Sciatic nerve (tissue), 2 donors: ENCODE measurements around the gene FAM174A. TPM values are rescaled to one million over a fixed set of nuclear protein-coding genes. Genes with fewer than 3 reads are reported as not detected.

ENCODE experiments used
- ATAC-seq: fragments of 200-7000 bp; cut with Tn5 transposase; one replicate; pipeline ENCODE4 v1.9.1; 2020; ENCODE audit warnings: mild to moderate bottlenecking, moderate library complexity
- DNase-seq: peaks from one replicate; pipeline ENCODE4 v3.0.0-alpha.2; 2020; ENCODE audit warnings: low spot score
- intact Hi-C: fragments of 100-400 bp; cut with DNase I; formaldehyde crosslinking; loops from one replicate; pipeline ENCODE4 v1.14.2; 2022
- total RNA-seq: library from RNA; stranded (reverse); fragmentation: NEBNext Ultra II Directional; extraction: Animal tissue kit (Norgen Biotek cat#: 25700); gene quantifications from one replicate; pipeline ENCODE4 v1.2.1, GENCODE V29; 2021
- donor health status: DM: no; HTN: no; CAD: no.
- donor health status: DM: no; HTN: no; CAD: no.

FAM174A gene
- 14.5 TPM for total RNA-seq

DNA sequence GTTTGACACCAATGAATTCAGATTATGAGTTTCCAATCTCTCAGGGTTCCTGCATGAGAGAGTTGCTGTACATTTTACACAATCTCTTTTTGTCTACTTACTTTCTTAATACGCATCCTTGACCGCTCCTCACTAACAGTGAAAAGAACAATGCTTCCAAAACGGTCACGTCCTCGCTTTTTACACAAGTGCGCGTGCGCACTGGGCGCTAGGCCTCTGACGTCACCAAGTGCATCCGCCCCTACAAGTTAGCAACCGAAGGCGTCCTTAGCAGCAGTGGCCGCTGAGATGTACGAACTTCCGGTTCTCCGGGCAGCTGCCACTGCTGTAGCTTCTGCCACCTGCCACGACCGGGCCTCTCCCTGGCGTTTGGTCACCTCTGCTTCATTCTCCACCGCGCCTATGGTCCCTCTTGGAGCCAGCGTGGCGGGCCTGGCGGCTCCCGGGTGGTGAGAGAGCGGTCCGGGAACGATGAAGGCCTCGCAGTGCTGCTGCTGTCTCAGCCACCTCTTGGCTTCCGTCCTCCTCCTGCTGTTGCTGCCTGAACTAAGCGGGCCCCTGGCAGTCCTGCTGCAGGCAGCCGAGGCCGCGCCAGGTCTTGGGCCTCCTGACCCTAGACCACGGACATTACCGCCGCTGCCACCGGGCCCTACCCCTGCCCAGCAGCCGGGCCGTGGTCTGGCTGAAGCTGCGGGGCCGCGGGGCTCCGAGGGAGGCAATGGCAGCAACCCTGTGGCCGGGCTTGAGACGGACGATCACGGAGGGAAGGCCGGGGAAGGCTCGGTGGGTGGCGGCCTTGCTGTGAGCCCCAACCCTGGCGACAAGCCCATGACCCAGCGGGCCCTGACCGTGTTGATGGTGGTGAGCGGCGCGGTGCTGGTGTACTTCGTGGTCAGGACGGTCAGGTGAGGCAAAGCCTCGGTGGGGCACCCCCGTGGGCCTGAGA is at the start of gene FAM174A:
Gene FAM174A (plus strand): TSS at position 315 of the 946 bp plus-strand sequence. CDS start 157 bp downstream, at position 472.
- intact Hi-C loops: no loop called here
- peak; percentile 100 for ATAC-seq
- DNase-seq: peak; percentile 97

DNA sequence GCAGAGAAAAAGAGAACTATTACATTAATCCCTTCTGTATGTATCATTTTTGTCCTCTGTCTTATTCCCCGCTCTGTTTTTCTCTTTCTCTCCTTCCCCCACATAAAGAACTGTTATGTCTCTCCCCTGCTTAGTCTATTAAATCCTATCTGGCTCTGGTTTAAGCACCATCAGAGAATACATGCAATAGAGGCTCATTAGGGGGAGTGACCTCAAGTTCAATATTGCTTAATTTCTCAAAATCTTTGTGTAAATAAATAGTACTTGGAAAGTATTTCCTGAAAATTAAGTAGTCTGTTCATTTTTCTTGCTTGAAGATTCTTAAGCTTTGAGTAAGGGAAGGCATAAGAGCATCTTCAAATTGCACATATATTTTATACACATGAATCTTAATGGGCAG is 41.2 kb upstream of the FAM174A start:
- no peak for ATAC-seq
- no peak for DNase-seq
- intact Hi-C loops: no loop called here

DNA sequence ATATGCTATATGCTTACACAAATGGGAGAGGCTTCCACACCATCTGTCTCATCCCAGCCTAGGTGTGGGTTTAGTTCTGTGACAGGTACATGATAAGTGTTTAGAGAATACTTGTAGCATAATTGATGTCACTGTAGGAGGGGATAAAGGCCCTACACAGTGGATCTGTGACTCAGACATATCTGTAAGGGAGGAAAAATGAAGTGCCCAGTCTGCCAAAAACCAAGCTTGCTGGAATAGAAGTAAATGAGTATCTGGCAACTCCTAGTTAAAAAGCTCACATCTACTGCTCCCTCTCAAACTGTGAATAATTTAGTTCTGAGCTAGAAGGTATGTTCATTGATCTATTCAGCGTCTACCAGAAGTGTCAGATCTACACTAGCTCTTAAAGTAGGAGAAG is 38.9 kb upstream of the FAM174A start:
- intact Hi-C loops: no loop called here
- no peak for DNase-seq
- no peak for ATAC-seq

DNA sequence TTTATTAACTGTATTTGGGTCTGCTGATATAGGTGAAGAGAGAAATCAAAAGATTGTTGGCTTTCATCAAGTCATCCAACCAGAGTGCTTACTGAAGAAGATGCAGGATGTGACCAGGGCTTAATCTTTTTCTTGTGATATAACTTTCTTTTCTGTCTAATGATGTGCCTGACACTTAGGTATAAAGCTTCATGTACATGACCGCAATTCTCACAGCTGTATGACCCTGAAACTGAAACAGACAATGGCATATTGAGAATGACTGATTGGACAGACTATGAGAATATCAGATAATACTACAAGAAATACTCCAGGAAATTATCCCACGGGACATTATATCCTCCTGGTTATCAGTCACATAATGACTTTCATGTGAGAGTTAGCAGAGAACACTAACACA is 32.5 kb upstream of the FAM174A start:
- no peak for ATAC-seq
- intact Hi-C loops: no loop called here

DNA sequence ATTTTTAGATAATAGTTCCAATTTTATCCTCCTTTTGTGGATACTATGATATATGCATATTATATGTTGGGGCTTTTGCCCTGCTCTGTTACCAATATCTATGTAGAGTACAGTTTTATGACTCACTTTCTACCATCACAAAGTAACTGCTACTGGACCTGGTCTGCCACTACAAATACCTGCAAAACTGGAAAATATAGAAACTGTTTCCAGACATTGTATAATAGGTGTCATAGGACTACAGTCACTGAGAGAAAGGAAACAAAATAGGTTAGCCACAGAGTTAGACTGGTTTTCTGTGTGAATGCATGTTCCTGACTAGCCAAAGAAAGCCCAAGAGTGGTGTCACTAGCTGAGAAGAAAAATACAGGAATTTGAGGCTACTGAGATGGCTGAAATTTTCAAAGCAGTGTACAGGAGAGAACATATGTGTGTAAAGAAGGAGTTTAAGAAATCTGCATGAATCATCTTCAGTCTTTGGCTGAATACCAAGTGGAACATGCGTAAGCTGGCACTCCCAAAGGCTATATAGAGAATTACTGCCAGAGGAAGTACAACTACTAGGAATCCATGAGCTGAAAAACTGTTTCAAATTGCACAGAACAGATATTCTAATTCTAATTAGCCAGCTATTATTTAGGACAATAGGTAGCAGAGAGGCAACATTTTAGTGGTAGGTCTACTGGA is 29.0 kb upstream of the FAM174A start:
- no peak for ATAC-seq

More for the DNA sequence above, 32.5 kb upstream of the FAM174A start:
- no peak for DNase-seq

DNA sequence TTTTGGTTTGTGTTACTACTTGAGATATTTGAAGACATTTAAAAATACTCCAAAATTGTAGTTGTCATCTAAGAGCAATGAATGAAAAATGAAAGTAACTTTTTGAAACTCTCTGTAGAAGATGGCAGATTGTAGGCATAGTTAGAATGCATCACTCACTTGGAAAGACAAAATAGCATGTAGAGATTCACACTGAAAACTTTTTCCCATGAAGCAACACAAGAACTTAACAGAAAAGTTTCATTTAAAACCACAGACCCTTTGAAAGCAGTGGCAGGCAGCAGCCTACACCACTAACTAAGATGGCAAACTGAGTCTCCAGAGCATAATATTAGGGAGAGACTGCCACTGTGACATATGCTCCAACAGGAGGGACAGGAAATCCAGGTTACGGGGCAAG is 18.9 kb upstream of the FAM174A start:
- intact Hi-C loops: no loop called here
- ATAC-seq: no peak

More for the DNA sequence above, 29.0 kb upstream of the FAM174A start:
- DNase-seq: no peak
- intact Hi-C loops: no loop called here

DNA sequence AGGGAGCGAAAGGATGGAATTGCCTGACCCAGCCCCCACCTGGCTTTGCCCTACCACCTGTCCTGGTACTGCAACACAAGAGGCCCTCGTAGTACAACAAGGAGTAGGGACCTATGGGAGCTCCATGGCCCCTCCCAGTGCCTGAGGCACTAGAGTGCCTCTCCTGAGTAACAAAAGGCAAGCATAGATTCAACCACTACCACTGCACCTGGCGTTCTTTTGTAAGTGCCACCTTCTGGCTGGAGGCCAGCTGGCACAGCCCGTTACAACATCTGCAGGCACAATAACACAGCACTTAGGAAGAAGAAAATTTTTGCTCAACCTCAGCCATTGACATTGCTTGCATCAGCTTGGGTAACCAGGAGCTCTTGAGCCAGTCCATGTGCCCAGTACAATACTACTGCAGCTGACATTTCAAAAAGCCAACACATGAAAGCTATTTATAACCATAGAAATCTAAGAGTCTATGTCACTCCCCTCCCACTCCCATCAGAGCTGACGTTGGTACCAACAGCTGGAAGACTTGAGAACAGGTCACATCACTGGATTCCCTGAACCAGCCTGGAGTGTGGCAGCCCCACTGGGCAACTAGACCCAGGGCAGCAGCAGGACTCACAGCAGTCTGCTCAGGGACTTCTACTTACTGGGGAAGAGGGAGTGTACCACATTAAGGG is 17.7 kb upstream of the FAM174A start:
- ATAC-seq: no peak
- intact Hi-C loops: no loop called here
- DNase-seq: no peak

More for the DNA sequence above, 18.9 kb upstream of the FAM174A start:
- DNase-seq: no peak

DNA sequence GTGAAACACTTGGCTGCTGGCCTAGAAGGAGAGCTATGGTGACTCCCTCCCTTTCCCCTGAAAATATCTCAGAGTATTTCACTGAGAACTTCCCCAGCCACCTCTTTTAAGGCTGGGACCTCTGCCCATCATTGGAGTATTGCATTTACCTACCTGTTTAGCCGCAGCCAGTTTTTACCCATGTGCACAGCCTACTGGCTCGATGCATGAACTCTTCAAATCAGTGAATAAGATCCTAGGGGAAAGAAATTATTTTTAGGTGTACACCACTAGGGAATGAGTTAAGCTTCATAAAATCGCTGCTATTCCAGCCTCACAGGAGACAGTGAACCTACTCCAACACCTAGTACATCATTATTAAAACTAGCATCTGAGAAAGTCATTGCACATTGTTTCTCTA is 16.8 kb upstream of the FAM174A start:
- DNase-seq (no peak), ATAC-seq (no peak)
- intact Hi-C loops: no loop called here

DNA sequence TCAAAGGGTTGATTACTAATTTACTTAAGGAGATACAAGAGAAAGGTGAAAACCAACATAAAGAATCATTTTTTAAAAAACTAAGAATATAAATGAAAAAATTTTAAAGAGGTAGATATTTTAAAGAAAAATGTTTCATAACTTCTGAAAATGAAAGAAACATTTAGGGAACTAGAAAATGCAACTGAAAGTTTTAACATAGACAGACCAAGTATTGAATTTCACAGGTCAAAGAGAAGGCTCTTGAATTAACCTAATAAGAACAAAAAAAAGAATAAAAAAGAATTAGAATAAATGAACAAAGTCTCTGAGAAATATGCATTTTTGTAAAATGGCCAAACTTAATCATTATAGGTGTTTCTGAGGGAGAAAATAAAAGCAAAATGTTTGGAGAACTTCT is 16.1 kb upstream of the FAM174A start:
- intact Hi-C loops: no loop called here
- DNase-seq (no peak), ATAC-seq (no peak)

DNA sequence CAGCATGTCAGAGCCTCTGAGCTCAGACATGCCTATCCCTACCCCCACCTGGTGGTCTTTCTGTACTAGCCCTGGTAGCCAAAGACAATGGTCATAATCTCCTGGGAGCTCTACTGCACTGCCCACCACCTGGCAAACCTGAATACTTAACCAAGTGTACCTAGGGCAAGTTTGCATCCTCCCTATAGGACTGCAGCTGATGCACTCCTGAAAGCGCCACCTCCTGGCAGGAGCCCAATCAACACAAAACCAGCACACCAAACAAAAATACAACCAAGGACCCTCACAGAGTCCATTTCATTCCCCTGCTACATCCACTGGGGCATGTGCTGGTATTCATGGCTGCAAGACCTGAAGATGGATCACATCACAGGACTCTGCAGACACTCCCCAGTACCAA is 14.8 kb upstream of the FAM174A start:
- intact Hi-C loops: no loop called here
- no peak for ATAC-seq
- DNase-seq: no peak

DNA sequence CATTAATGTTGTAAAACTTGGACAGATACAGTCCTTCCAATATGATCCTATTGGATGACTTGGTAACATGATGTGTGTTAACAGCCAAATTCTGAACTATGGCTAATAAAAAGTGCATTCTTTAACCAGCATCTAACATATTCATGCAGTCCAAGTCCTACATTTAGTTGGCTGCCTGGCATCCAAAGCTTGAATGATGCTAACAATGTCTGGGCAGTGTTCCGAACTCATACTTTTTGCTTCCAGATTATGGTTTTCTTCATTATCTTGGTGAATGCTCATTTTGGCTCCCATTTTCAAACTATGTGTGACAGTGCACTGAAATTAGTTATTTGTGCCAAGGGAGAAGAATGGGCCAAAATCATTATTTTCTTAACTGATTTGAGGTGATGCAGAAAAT is 2.8 kb downstream of the FAM174A start:
- ATAC-seq: no peak
- intact Hi-C loops: no loop called here

DNA sequence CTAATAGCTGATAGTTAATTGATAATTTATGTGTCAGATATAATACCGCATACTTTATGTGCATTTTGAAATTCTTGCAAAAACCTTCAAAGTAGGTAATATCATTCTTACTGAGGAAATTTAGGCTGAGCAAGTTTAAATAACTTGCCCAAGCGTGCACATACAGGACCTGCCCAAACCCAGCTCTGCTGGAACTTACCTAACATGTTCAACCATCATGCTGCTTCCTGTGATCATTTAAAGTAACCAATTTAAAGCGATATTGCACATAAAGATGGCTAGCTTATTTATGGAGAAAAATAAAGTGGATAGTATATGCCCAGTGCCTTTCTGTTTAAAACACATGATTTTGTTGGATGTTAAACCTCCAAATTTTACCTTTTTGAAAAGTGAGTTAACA is 4.3 kb downstream of the FAM174A start:
- intact Hi-C loops: no loop called here
- ATAC-seq: no peak
- DNase-seq: no peak

More for the DNA sequence above, 2.8 kb downstream of the FAM174A start:
- no peak for DNase-seq

DNA sequence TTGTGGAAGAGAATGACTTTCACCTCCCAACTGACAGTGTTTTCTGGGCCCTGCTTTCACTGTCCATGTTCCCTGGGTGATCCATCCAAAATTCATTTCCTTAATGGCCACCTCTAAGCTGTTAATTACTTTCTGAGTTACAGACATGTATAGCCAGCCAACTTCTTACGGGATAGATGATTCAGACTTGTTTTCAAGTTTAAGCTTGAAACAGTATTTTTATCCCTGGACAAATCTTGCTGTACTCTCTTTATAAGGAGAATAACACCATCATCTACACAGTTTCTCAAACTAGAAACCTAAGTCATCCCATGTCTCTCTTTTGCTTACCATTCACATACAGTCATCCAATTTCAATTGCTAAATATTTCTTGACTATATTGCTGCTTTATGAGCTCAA is 6.9 kb downstream of the FAM174A start:
- DNase-seq (no peak), ATAC-seq (no peak)
- intact Hi-C loops: no loop called here

DNA sequence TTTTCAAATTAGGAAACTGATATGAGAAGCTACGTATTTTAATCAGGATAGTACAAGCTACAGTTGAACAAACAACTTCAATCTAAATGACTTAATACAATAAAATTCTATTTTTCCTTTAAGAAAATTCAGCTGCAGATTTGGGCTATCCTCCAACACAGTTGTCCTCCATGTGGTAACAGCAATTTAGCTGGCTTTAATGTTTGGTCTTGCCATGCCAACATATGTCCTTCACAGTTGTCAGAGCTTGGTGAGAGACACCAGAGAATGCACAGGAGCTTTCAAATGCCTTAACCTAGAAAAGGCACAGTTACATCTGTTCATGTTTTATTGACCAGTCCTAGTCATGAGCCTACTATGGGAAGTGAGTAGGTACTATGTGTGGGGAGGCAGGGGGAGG is 10.8 kb downstream of the FAM174A start:
- intact Hi-C loops: no loop called here
- DNase-seq (no peak), ATAC-seq (no peak)

DNA sequence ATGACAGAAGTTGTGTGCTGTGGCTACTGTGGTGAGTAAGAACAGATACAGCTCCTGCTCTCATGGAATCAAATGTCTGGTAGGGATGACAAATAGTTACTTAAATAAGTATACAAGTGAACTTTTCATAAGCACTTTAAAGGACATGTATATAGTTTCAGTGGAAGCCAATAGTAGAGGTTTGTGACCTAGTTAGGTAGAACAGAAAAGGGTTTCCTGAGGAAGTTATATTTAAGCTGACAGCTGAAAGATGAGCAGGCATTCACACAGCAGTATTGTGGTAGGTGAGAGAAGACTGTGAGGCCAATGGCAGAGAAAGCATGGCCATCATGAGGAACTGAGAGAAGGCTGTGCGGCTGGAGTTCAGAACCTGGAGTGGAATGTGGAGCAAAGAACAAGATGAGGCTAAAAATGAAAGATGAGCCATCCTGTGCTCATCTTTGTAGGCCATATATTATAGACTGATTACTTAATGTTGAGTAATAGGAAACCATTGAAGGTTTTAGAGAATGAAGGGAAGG is 15.4 kb downstream of the FAM174A start:
- DNase-seq (no peak), ATAC-seq (no peak)
- intact Hi-C loops: no loop called here

DNA sequence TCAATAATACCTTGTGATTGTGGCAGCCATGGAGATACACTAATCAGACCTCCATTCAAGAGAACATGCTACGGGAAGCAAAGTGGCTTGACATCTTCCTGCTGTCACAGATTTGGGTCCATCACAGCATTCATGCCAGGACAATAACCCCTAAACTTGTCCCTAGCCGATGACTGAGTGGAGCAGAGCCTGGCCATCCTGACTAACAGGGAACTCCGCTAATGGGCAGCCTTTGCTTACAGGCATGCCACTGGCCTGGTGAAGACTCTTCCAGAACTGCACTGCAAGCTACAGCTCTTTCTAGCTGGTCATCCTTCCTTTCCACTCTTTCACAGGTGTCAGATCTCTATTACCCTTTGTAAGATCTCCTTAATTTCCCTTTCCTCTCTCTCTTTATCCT is 16.0 kb downstream of the FAM174A start:
- intact Hi-C loops: no loop called here
- no peak for ATAC-seq

DNA sequence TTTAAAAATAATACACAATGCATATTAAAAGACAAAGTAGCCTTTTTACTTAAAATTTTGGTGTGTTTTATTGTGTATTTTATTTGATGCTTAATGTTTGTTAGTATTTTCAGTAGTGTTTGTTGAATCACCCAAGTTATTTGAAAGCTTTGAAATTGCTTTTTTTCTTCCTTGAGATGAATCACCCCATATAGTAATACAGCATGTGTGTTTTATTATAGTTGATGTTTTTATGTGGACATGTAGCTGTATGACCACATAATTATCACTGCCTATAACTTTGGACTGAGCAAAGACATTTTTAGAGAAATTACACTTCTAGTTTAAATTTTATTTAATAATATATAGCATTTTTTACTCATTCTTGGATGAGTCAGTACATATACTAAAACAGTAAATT is 18.0 kb downstream of the FAM174A start:
- no peak for DNase-seq
- intact Hi-C loops: no loop called here

More for the DNA sequence above, 16.0 kb downstream of the FAM174A start:
- no peak for DNase-seq

DNA sequence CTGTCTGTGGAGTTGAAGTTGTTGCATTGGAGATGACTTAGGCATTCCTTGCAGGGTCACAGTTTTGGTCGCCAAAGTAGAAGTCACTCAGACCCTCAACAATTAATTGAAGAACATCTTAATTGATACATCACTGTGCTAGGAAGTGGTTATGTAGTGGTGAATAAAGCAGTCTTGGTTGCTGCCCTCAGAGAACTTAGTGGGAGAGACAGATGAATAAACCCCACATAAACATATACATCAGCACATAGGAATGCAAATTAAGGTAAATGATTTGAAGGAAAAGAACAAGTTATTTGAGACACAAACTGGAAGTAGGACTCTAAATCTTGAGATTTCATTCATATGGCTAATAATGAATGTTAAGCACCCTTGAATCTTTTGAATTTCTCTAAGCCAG is 25.7 kb downstream of the FAM174A start:
- intact Hi-C loops: no loop called here
- DNase-seq (no peak), ATAC-seq (no peak)

More for the DNA sequence above, 18.0 kb downstream of the FAM174A start:
- ATAC-seq: no peak

DNA sequence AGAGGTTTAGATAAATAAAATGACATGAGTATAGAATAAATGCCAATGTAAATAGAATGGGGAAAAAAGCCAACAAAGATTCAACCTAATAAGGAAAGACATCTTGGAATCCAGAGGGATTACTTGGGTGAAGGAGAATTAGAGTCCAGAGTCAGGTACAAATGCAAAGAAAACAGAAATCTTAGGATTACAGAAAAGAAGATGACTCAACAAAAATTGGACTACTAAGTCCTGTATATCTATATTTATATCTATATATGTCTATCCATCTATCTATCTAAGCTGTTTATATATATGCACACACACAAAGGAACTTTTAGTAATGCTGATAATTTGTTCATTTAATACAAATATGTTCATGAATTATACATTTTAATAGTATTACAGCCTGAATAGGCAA is 27.6 kb downstream of the FAM174A start:
- DNase-seq: no peak
- no peak for ATAC-seq
- intact Hi-C loops: no loop called here
